Measurements from ENCODE around the gene IL17RA.

The IL17RA gene

GRCh38 chr22:17097701-17098100 is 12.9 kb downstream of the IL17RA start:
- H3K9me3 ChIP-seq (replicated peaks in 1 of 2; ENCODE audit: control insufficient read depth in 2 of 2, insufficient read depth in 1 of 2, low read depth in 1 of 2, low read length in 2 of 2), result no peaks in the 10 kb centered on the region
- no peak overlapping the region for H3K23ac ChIP-seq (ENCODE audit: low read depth, low read length, poor library complexity)
- H3K4ac ChIP-seq (ENCODE audit: low read length), result no peak overlapping the region
- no peak overlapping the region for H3K9ac ChIP-seq (ENCODE audit: low read depth, low read length, poor library complexity)
- H3K79me1 ChIP-seq (ENCODE audit: low read depth, low read length), result no peaks in the 10 kb centered on the region
- H3K36me3 ChIP-seq (replicated peaks in 1 of 2; ENCODE audit: control insufficient read depth in 2 of 2, insufficient read depth in 2 of 2, low read length in 2 of 2), result peaks cover 0 to 55% of the 10 kb centered on the region in 2 donors
- H3K4me3 ChIP-seq (ENCODE audit: low read length in 2 of 2), result no peak overlapping the region
- H3K4me2 ChIP-seq (ENCODE audit: insufficient read depth, low read length, poor library complexity, severe bottlenecking), result no peak overlapping the region
- no peak overlapping the region for H2AK5ac ChIP-seq (ENCODE audit: low read depth, low read length)
- H3K27me3 ChIP-seq (ENCODE audit: control insufficient read depth in 3 of 3, insufficient read depth in 3 of 3, low read depth in 1 of 3, low read length in 3 of 3), result no peaks in the 10 kb centered on the region
- no peak overlapping the region for H2BK12ac ChIP-seq (ENCODE audit: low read length)
- no peak overlapping the region for H4K91ac ChIP-seq (ENCODE audit: low read depth, low read length, poor library complexity)
- no peak overlapping the region for H3K14ac ChIP-seq (ENCODE audit: low read length)
- no peak overlapping the region for H2BK15ac ChIP-seq (ENCODE audit: low read length)
- no CpG with 5 or more reads among the region's 6 CpGs for WGBS, 2 donors (ENCODE audit: extremely low coverage in 2 of 2, insufficient read length in 2 of 2, insufficient replicate concordance in 1 of 2)
- no peak overlapping the region for H4K8ac ChIP-seq (ENCODE audit: low read depth, low read length)
- no peaks in the 10 kb centered on the region for H3K4me1 ChIP-seq (ENCODE audit: control insufficient read depth in 2 of 2, insufficient read depth in 1 of 2, low read depth in 1 of 2, low read length in 2 of 2)
- H2AFZ ChIP-seq (ENCODE audit: low read length), result no peak overlapping the region
- no peak overlapping the region for H3K18ac ChIP-seq (ENCODE audit: low read length)
- H3K27ac ChIP-seq (replicated peaks; ENCODE audit: low read length), result no peak overlapping the region
- no peak overlapping the region for H2BK120ac ChIP-seq (ENCODE audit: low read depth, low read length)
- H2BK5ac ChIP-seq (ENCODE audit: low read length), result no peak overlapping the region
- no peak for DNase-seq (ENCODE audit: low spot score)

GRCh38 chr22:17098379-17098819 is 13.6 kb downstream of the IL17RA start:
- no peak overlapping the region for H4K8ac ChIP-seq (ENCODE audit: low read depth, low read length)
- no peaks in the 10 kb centered on the region for H3K4me1 ChIP-seq (ENCODE audit: control insufficient read depth in 2 of 2, insufficient read depth in 1 of 2, low read depth in 1 of 2, low read length in 2 of 2)
- no CpG with 5 or more reads among the region's 7 CpGs for WGBS, 2 donors (ENCODE audit: extremely low coverage in 2 of 2, insufficient read length in 2 of 2, insufficient replicate concordance in 1 of 2)
- H2BK15ac ChIP-seq (ENCODE audit: low read length), result no peak overlapping the region
- no peak overlapping the region for H2AK5ac ChIP-seq (ENCODE audit: low read depth, low read length)
- H3K4me3 ChIP-seq (ENCODE audit: low read length in 2 of 2), result no peak overlapping the region
- no peak overlapping the region for H3K9ac ChIP-seq (ENCODE audit: low read depth, low read length, poor library complexity)
- H3K27ac ChIP-seq (replicated peaks; ENCODE audit: low read length), result no peak overlapping the region
- H2BK120ac ChIP-seq (ENCODE audit: low read depth, low read length), result no peak overlapping the region
- H3K79me1 ChIP-seq (ENCODE audit: low read depth, low read length), result no peaks in the 10 kb centered on the region
- no peak overlapping the region for H3K18ac ChIP-seq (ENCODE audit: low read length)
- H3K23ac ChIP-seq (ENCODE audit: low read depth, low read length, poor library complexity), result no peak overlapping the region
- H3K36me3 ChIP-seq (replicated peaks in 1 of 2; ENCODE audit: control insufficient read depth in 2 of 2, insufficient read depth in 2 of 2, low read length in 2 of 2), result peaks cover 0 to 61% of the 10 kb centered on the region in 2 donors
- H2BK5ac ChIP-seq (ENCODE audit: low read length), result no peak overlapping the region
- no peaks in the 10 kb centered on the region for H3K9me3 ChIP-seq (replicated peaks in 1 of 2; ENCODE audit: control insufficient read depth in 2 of 2, insufficient read depth in 1 of 2, low read depth in 1 of 2, low read length in 2 of 2)
- no peak overlapping the region for H3K4me2 ChIP-seq (ENCODE audit: insufficient read depth, low read length, poor library complexity, severe bottlenecking)
- no peaks in the 10 kb centered on the region for H3K27me3 ChIP-seq (ENCODE audit: control insufficient read depth in 3 of 3, insufficient read depth in 3 of 3, low read depth in 1 of 3, low read length in 3 of 3)
- no peak overlapping the region for H3K4ac ChIP-seq (ENCODE audit: low read length)
- no peak overlapping the region for H2AFZ ChIP-seq (ENCODE audit: low read length)
- no peak overlapping the region for H4K91ac ChIP-seq (ENCODE audit: low read depth, low read length, poor library complexity)
- H3K14ac ChIP-seq (ENCODE audit: low read length), result no peak overlapping the region
- H2BK12ac ChIP-seq (ENCODE audit: low read length), result no peak overlapping the region
- no peak for DNase-seq (ENCODE audit: low spot score)

- no peak overlapping the region for H2BK15ac ChIP-seq (ENCODE audit: low read length)
- H3K4me1 ChIP-seq (ENCODE audit: control insufficient read depth in 2 of 2, insufficient read depth in 1 of 2, low read depth in 1 of 2, low read length in 2 of 2), result no peaks in the 10 kb centered on the region
- no peaks in the 10 kb centered on the region for H3K79me1 ChIP-seq (ENCODE audit: low read depth, low read length)
- peaks cover 0 to 76% of the 10 kb centered on the region in 2 donors for H3K36me3 ChIP-seq (replicated peaks in 1 of 2; ENCODE audit: control insufficient read depth in 2 of 2, insufficient read depth in 2 of 2, low read length in 2 of 2)
- no peak overlapping the region for H4K8ac ChIP-seq (ENCODE audit: low read depth, low read length)
- no peak overlapping the region for H2AFZ ChIP-seq (ENCODE audit: low read length)
- no peak overlapping the region for H2BK120ac ChIP-seq (ENCODE audit: low read depth, low read length)
- no peaks in the 10 kb centered on the region for H3K9me3 ChIP-seq (replicated peaks in 1 of 2; ENCODE audit: control insufficient read depth in 2 of 2, insufficient read depth in 1 of 2, low read depth in 1 of 2, low read length in 2 of 2)
- WGBS, 2 donors (ENCODE audit: extremely low coverage in 2 of 2, insufficient read length in 2 of 2, insufficient replicate concordance in 1 of 2), result no CpG with 5 or more reads among the region's 6 CpGs
- no peak overlapping the region for H3K4me3 ChIP-seq (ENCODE audit: low read length in 2 of 2)
- no peak overlapping the region for H3K9ac ChIP-seq (ENCODE audit: low read depth, low read length, poor library complexity)
- H4K91ac ChIP-seq (ENCODE audit: low read depth, low read length, poor library complexity), result no peak overlapping the region
- H3K4ac ChIP-seq (ENCODE audit: low read length), result no peak overlapping the region
- no peak overlapping the region for H2BK12ac ChIP-seq (ENCODE audit: low read length)
- H3K14ac ChIP-seq (ENCODE audit: low read length), result no peak overlapping the region
- no peaks in the 10 kb centered on the region for H3K27me3 ChIP-seq (ENCODE audit: control insufficient read depth in 3 of 3, insufficient read depth in 3 of 3, low read depth in 1 of 3, low read length in 3 of 3)
- H3K18ac ChIP-seq (ENCODE audit: low read length), result no peak overlapping the region
- no peak overlapping the region for H3K23ac ChIP-seq (ENCODE audit: low read depth, low read length, poor library complexity)
- no peak overlapping the region for H3K4me2 ChIP-seq (ENCODE audit: insufficient read depth, low read length, poor library complexity, severe bottlenecking)
- no peak for DNase-seq (ENCODE audit: low spot score)
- no peak overlapping the region for H3K27ac ChIP-seq (replicated peaks; ENCODE audit: low read length)
- no peak overlapping the region for H2AK5ac ChIP-seq (ENCODE audit: low read depth, low read length)
- H2BK5ac ChIP-seq (ENCODE audit: low read length), result no peak overlapping the region
Observed at GRCh38 chr22:17100621-17101020, 15.8 kb downstream of the IL17RA start.

- Histone ChIP-seq H3K14ac (ENCODE audit: low read length) (no peak overlapping the region), H3K9ac (ENCODE audit: low read depth, low read length, poor library complexity) (no peak overlapping the region), H2BK12ac (ENCODE audit: low read length) (no peak overlapping the region), H3K4ac (ENCODE audit: low read length) (no peak overlapping the region), H2BK15ac (ENCODE audit: low read length) (no peak overlapping the region), H3K36me3 (replicated peaks in 1 of 2; ENCODE audit: control insufficient read depth in 2 of 2, insufficient read depth in 2 of 2, low read length in 2 of 2) (peaks cover 0 to 84% of the 10 kb centered on the region in 2 donors), H3K79me1 (ENCODE audit: low read depth, low read length) (no peaks in the 10 kb centered on the region), H3K27me3 (ENCODE audit: control insufficient read depth in 3 of 3, insufficient read depth in 3 of 3, low read depth in 1 of 3, low read length in 3 of 3) (no peaks in the 10 kb centered on the region), H3K9me3 (replicated peaks in 1 of 2; ENCODE audit: control insufficient read depth in 2 of 2, insufficient read depth in 1 of 2, low read depth in 1 of 2, low read length in 2 of 2) (no peaks in the 10 kb centered on the region), H4K8ac (ENCODE audit: low read depth, low read length) (no peak overlapping the region), H2AFZ (ENCODE audit: low read length) (no peak overlapping the region), H2BK120ac (ENCODE audit: low read depth, low read length) (no peak overlapping the region), H3K4me2 (ENCODE audit: insufficient read depth, low read length, poor library complexity, severe bottlenecking) (no peak overlapping the region), H3K4me3 (ENCODE audit: low read length in 2 of 2) (no peak overlapping the region), H2AK5ac (ENCODE audit: low read depth, low read length) (no peak overlapping the region), H3K4me1 (ENCODE audit: control insufficient read depth in 2 of 2, insufficient read depth in 1 of 2, low read depth in 1 of 2, low read length in 2 of 2) (no peaks in the 10 kb centered on the region), H3K23ac (ENCODE audit: low read depth, low read length, poor library complexity) (no peak overlapping the region), H3K27ac (replicated peaks; ENCODE audit: low read length) (no peak overlapping the region), H4K91ac (ENCODE audit: low read depth, low read length, poor library complexity) (no peak overlapping the region), H3K18ac (ENCODE audit: low read length) (no peak overlapping the region), H2BK5ac (ENCODE audit: low read length) (no peak overlapping the region)
- no CpG with 5 or more reads among the region's 14 CpGs for WGBS, 2 donors (ENCODE audit: extremely low coverage in 2 of 2, insufficient read length in 2 of 2, insufficient replicate concordance in 1 of 2)
- DNase-seq (ENCODE audit: low spot score), result no peak
Observed at GRCh38 chr22:17101475-17102296, 16.9 kb downstream of the IL17RA start.

Data from neuronal stem cell (in vitro differentiated cells).